ENCODE data around the gene ESPNL. TPM values are rescaled to one million over a fixed set of nuclear protein-coding genes. Genes with fewer than 3 reads are reported as not detected.

The ESPNL gene
- total and polyA plus RNA-seq, 5 experiments from 2014 or later: 0.16 to 0.34 TPM; not detected in 3

DNA sequence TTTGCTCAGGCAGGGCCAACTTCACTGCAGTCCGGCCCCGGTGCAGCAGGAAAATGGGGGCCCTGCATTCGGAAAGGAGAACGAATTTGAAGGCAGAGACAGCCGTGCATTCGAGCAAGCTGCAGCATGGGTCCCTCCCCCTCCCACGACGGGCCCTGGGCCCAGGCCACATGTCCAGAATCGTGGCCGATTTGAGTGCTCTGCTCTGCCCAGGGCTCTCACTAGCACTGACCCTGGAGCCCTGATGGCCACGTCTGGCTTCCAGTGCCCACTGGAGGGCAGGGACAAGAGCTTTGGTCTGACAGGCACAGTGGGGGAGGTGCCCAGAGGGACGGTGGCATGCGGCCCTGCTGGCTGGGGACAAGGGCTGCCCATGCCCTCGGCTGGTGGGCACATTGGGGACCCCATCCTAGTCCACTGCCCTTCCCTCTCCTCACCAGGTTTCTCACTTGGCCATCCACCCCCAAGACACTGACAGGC is 23.9 kb downstream of the ESPNL start:
- H3K4me1 Mint-ChIP-seq: no peaks in the 10 kb centered on the region
- ATAC-seq: no peak
- H3K27ac Mint-ChIP-seq: peak overlapping the region in 1 of 10 donors; percentile 8
- H3K4me3 Mint-ChIP-seq: no peak overlapping the region
- POLR2A ChIA-PET: no interaction called here
- H3K27me3 Mint-ChIP-seq: peaks cover 0 to 2% (median 0%) of the 10 kb centered on the region in 5 donors
- H3K36me3 Mint-ChIP-seq: no peaks in the 10 kb centered on the region
- no peaks in the 10 kb centered on the region for H3K9me3 Mint-ChIP-seq
- no peak for DNase-seq

DNA sequence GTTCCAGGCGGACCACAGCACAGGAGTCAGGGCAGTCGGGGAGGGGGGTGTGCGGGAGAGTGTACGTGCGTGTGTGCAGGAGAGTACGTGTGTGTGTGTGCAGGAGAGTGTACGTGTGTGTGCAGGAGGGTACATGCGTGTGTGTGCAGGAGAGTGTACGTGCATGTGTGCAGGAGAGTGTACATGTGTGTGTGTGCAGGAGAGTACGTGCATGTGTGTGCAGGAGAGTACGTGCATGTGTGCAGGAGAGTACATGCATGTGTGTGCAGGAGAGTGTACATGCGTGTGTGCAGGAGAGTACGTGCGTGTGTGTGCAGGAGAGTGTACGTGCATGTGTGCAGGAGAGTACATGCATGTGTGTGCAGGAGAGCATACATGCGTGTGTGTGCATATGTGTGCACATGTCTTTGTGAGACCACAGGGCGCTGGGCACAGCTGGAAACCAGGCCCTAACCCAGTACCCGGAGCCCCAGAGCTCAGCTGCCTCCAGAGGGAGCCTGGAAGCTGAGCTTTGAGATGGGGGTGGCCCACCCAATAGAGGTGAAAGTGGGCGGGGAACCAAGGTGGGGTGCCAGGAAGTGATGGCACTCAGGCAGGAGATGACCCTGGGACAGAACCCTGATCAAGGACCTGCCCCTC is 24.5 kb downstream of the ESPNL start:
- no peak for ATAC-seq
- Mint-ChIP-seq H3K9me3 (no peaks in the 10 kb centered on the region), H3K27ac (peak overlapping the region in 2 of 10 donors; percentile 8 to 29), H3K4me3 (no peak overlapping the region), H3K4me1 (no peaks in the 10 kb centered on the region), H3K27me3 (no peaks in the 10 kb centered on the region), H3K36me3 (no peaks in the 10 kb centered on the region)
- POLR2A ChIA-PET: no interaction called here
- no peak for DNase-seq

DNA sequence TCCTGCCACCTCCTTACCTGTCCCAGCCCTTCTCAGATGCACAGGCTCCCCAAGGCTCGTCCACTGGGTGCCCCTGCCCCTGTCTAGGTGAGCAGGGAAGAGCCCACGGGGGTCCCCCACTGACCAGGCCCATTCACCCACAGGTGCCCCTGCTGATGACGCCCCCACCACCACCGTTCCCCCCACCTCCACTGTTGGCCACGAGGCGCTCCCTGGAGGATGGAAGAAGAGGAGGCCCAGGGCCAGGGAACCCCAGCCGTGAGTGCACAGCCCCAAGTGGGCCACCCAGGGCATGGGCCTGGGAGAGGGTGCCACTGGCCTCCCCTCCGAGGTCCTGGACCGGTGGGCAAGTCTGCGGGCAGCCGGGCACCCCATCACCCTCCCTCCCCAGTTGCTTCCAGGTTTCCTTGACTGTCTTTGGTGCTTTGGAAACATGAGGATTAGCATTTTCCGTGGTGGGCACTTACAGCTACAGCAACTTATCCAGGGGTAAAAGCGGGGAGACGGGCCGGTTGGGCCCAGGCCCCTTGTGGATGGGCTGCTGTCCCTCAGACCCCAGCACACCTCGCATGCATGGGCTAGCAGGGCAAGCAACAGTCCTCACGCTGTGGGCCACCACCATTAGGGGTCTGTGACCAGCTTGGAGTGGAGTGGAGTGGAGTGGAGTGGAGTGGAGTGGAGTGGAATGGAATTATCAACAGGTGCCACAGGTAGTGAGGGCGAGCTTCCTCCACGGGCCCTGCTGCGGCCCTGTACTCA is 25.2 kb downstream of the ESPNL start:
- no peak for ATAC-seq
- H3K36me3 Mint-ChIP-seq: no peaks in the 10 kb centered on the region
- H3K27ac Mint-ChIP-seq: no peak overlapping the region
- H3K9me3 Mint-ChIP-seq: no peaks in the 10 kb centered on the region
- H3K4me3 Mint-ChIP-seq: no peak overlapping the region
- POLR2A ChIA-PET: no interaction called here
- H3K27me3 Mint-ChIP-seq: no peaks in the 10 kb centered on the region
- no peak for DNase-seq
- no peaks in the 10 kb centered on the region for H3K4me1 Mint-ChIP-seq

DNA sequence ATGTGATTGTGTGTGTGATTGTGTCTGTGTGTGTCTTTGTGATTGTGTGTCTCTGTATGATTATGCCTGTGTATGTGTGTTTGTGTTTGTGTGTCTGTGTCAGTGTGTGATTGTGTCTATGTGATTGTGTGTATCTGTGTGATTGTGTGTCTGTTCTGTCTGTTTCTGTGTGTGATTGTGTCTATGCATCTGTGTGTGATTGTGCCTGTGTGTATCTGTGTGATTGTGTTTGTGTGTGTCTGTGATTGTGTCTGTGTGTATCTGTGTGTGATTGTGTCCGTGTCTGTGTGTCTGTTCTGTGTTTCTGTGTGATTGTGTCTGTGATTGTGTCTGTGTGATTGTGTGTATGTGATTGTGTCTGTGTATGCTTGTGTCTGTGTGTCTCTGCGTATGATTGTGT is 26.2 kb downstream of the ESPNL start:
- Mint-ChIP-seq H3K27me3 (no peaks in the 10 kb centered on the region), H3K4me3 (no peak overlapping the region), H3K27ac (no peak overlapping the region), H3K4me1 (no peaks in the 10 kb centered on the region), H3K9me3 (no peaks in the 10 kb centered on the region), H3K36me3 (no peaks in the 10 kb centered on the region)
- no peak for DNase-seq
- POLR2A ChIA-PET: no interaction called here
- ATAC-seq: no peak

GRCh38 chr2:238126775-238127164 is 26.6 kb downstream of the ESPNL start:
- H3K36me3 Mint-ChIP-seq: no peaks in the 10 kb centered on the region
- POLR2A ChIA-PET: no interaction called here
- ATAC-seq (no peak), DNase-seq (no peak)
- H3K4me1 Mint-ChIP-seq: no peaks in the 10 kb centered on the region
- H3K9me3 Mint-ChIP-seq: no peaks in the 10 kb centered on the region
- no peaks in the 10 kb centered on the region for H3K27me3 Mint-ChIP-seq
- no peak overlapping the region for H3K4me3 Mint-ChIP-seq
- no peak overlapping the region for H3K27ac Mint-ChIP-seq

GRCh38 chr2:238127165-238128060 is 27.3 kb downstream of the ESPNL start:
- POLR2A ChIA-PET: no interaction called here
- DNase-seq: peak in 1 of 10 donors; percentile 1
- ATAC-seq: no peak
- Mint-ChIP-seq H3K9me3 (no peaks in the 10 kb centered on the region), H3K27me3 (no peaks in the 10 kb centered on the region), H3K27ac (no peak overlapping the region), H3K4me3 (peak overlapping the region in 1 of 10 donors; percentile 21), H3K4me1 (no peaks in the 10 kb centered on the region), H3K36me3 (no peaks in the 10 kb centered on the region)

DNA sequence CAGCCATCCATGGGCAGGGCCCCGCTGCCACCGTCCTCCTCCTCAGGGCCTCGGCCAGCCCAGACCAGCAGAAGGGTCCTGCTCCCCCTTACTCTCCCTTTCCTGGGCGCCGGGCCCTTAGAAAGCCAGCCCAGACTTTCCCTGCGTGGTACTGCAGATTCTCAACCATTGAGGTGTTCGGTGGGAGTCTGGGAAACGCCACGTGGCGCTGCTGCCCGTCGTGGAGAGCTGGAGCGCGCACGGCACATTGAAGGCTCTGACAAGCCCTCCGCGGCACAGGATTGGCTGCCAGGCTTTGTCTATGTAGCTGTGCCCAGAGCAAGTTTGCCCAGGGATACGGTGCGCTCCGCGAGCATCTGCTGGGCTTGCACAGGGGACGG is 27.9 kb downstream of the ESPNL start:
- Mint-ChIP-seq H3K4me1 (no peaks in the 10 kb centered on the region), H3K27ac (no peak overlapping the region), H3K27me3 (no peaks in the 10 kb centered on the region), H3K36me3 (no peaks in the 10 kb centered on the region), H3K9me3 (no peaks in the 10 kb centered on the region), H3K4me3 (peak overlapping the region in 1 of 10 donors; percentile 21)
- no peak for ATAC-seq
- POLR2A ChIA-PET: no interaction called here
- DNase-seq: no peak

DNA sequence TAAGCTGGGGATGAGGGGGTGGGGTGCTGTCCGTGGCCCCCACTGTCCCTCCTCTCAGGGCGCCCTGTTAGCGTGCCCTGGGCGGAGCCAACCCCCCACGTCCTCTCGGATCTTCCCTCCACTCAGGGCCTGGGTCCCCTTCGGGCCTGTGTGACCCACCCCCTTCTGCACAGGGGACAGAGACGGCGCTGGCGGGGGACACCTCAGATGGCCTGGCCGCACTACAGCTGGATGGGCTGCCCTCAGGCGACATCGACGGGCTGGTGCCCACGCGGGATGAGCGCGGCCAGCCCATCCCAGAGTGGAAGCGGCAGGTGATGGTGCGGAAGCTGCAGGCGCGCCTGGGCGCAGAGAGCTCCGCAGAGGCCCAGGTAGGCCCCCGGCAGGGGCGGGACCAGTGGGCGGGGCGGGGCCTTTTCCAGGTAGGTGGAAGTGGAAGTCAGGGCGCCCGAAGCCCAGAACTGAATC is 28.4 kb downstream of the ESPNL start:
- no peak for ATAC-seq
- Mint-ChIP-seq H3K27me3 (no peaks in the 10 kb centered on the region), H3K36me3 (no peaks in the 10 kb centered on the region), H3K27ac (no peak overlapping the region), H3K4me3 (no peak overlapping the region), H3K4me1 (no peaks in the 10 kb centered on the region), H3K9me3 (no peaks in the 10 kb centered on the region)
- POLR2A ChIA-PET: no interaction called here
- DNase-seq: no peak

GRCh38 chr2:238129166-238130010 is 29.2 kb downstream of the ESPNL start:
- H3K36me3 Mint-ChIP-seq: no peaks in the 10 kb centered on the region
- DNase-seq (peak in 1 of 10 donors; percentile 2), ATAC-seq (no peak)

DNA sequence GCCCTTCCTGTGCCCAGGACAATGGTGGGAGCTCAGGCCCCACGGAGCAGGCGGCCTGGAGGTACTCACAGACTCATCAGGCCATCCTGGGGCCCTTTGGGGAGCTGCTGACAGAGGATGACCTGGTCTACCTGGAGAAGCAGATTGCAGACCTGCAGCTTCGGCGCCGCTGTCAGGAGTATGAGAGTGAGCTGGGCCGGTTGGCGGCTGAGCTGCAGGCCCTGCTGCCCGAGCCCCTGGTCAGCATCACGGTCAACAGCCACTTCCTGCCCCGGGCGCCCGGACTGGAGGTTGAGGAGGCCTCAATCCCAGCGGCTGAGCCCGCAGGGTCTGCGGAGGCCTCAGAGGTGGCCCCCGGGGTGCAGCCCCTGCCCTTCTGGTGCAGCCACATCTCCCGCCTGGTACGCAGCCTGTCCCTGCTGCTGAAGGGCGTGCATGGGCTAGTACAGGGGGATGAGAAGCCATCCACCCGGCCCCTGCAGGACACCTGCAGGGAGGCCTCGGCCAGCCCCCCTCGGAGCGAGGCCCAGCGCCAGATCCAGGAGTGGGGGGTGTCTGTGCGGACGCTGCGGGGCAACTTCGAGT is 30.1 kb downstream of the ESPNL start:
- Mint-ChIP-seq H3K27ac (no peak overlapping the region), H3K36me3 (no peaks in the 10 kb centered on the region), H3K4me3 (no peak overlapping the region), H3K9me3 (no peaks in the 10 kb centered on the region), H3K27me3 (no peaks in the 10 kb centered on the region), H3K4me1 (no peaks in the 10 kb centered on the region)
- POLR2A ChIA-PET: no interaction called here
- no peak for ATAC-seq
- peak in 1 of 10 donors; percentile 4 for DNase-seq

More at GRCh38 chr2:238129166-238130010, 29.2 kb downstream of the ESPNL start:
- H3K27ac Mint-ChIP-seq: no peak overlapping the region
- H3K4me1 Mint-ChIP-seq: no peaks in the 10 kb centered on the region
- POLR2A ChIA-PET: no interaction called here
- no peaks in the 10 kb centered on the region for H3K9me3 Mint-ChIP-seq
- no peaks in the 10 kb centered on the region for H3K27me3 Mint-ChIP-seq
- H3K4me3 Mint-ChIP-seq: no peak overlapping the region

GRCh38 chr2:238130696-238131628 is 30.8 kb downstream of the ESPNL start:
- peak in 1 of 10 donors; percentile 6 for DNase-seq
- H3K4me1 Mint-ChIP-seq: no peaks in the 10 kb centered on the region
- POLR2A ChIA-PET: no interaction called here
- no peaks in the 10 kb centered on the region for H3K27me3 Mint-ChIP-seq
- no peaks in the 10 kb centered on the region for H3K36me3 Mint-ChIP-seq
- no peaks in the 10 kb centered on the region for H3K9me3 Mint-ChIP-seq
- H3K27ac Mint-ChIP-seq: no peak overlapping the region
- no peak for ATAC-seq
- no peak overlapping the region for H3K4me3 Mint-ChIP-seq

Data from naive thymus-derived CD8-positive, alpha-beta T cell (primary cell).